Naive thymus-derived CD4-positive, alpha-beta T cell (primary cell): ENCODE data around the gene GLUD1. TPM values are rescaled to one million over a fixed set of nuclear protein-coding genes. Genes with fewer than 3 reads are reported as not detected.
A peak's percentile ranks its signal among the peaks of the same experiment; 100 is the strongest.

ENCODE experiments used
- ATAC-seq: fragments of 150-1000 bp; cut with Tn5 transposase; 2 replicates; pipeline ENCODE4 v1.10.0; 2021; ENCODE audit warnings: mild to moderate bottlenecking, moderate library complexity
- CTCF ChIA-PET: fragments of 350-600 bp; sonication (Branson Sonifier 250); formaldehyde crosslinking; loops from one replicate; lab custom pipeline; 2021; ENCODE audit warnings: antibody characterized with exemption; lab: Charles Lee
- POLR2A ChIA-PET: fragments of 350-600 bp; sonication (Branson Sonifier 250); formaldehyde crosslinking; loops from one replicate; lab custom pipeline; 2021; ENCODE audit warnings: antibody characterized with exemption, inconsistent platforms; lab: Charles Lee
- DNase-seq, 9 donors: peaks; one replicate each; pipeline versions ENCODE4 v3.0.0 to v3.0.0-alpha.2; 2020 to 2022; ENCODE audit warnings: mixed read lengths in 1 of 9
- H3K27ac ChIP-seq: one replicate; pipeline ENCODE4 v1.7.0; 2013; ENCODE audit warnings: mild to moderate bottlenecking, low read depth, low read length, moderate library complexity
- H3K27me3 ChIP-seq, 2 donors: one replicate each; pipeline ENCODE4 v1.7.0; 2013; ENCODE audit warnings: low read length in 2 of 2, mild to moderate bottlenecking in 2 of 2, moderate library complexity in 2 of 2; ENCODE audit not compliant: control insufficient read depth in 2 of 2, insufficient read depth in 2 of 2
- H3K36me3 ChIP-seq, 3 experiments: 1 replicate in 2 of 3; 2 replicates in 1 of 3; pipeline ENCODE4 v1.7.0; 2013; ENCODE audit warnings: low read length in 3 of 3, mild to moderate bottlenecking in 3 of 3, moderate library complexity in 1 of 3; ENCODE audit not compliant: insufficient read depth in 3 of 3, control insufficient read depth in 2 of 3
- H3K4me1 ChIP-seq, 2 donors: one replicate each; pipeline ENCODE4 v1.7.0; 2013; ENCODE audit warnings: low read length in 2 of 2, mild to moderate bottlenecking in 2 of 2, moderate library complexity in 1 of 2; ENCODE audit not compliant: control insufficient read depth in 2 of 2, insufficient read depth in 2 of 2
- H3K4me3 ChIP-seq: 2 replicates; pipeline ENCODE4 v1.7.0; 2013; ENCODE audit warnings: mild to moderate bottlenecking, low read length
- H3K9me3 ChIP-seq, 3 experiments: 1 replicate in 2 of 3; 2 replicates in 1 of 3; pipeline ENCODE4 v1.7.0; 2013; ENCODE audit warnings: low read length in 3 of 3; ENCODE audit not compliant: control insufficient read depth in 2 of 3
- H3K27ac Mint-ChIP-seq, 9 donors: one replicate each; pipeline ENCODE4 v1.8.0; 2020 to 2022; ENCODE audit warnings: mixed read lengths in 9 of 9, mild to moderate bottlenecking in 8 of 9, moderate library complexity in 5 of 9, inconsistent platforms in 2 of 9
- H3K27me3 Mint-ChIP-seq, 5 donors: one replicate each; pipeline ENCODE4 v1.8.0; 2021 to 2022; ENCODE audit warnings: mixed read lengths in 5 of 5, mild to moderate bottlenecking in 1 of 5
- H3K36me3 Mint-ChIP-seq, 5 donors: one replicate each; pipeline ENCODE4 v1.8.0; 2020 to 2022; ENCODE audit warnings: mixed read lengths in 5 of 5, mild to moderate bottlenecking in 3 of 5, inconsistent platforms in 1 of 5
- H3K4me1 Mint-ChIP-seq, 7 donors: one replicate each; pipeline ENCODE4 v1.8.0; 2020 to 2022; ENCODE audit warnings: mixed read lengths in 7 of 7, mild to moderate bottlenecking in 3 of 7, inconsistent platforms in 1 of 7
- H3K4me3 Mint-ChIP-seq, 10 donors: one replicate each; pipeline ENCODE4 v1.8.0; 2020 to 2022; ENCODE audit warnings: mild to moderate bottlenecking in 10 of 10, mixed read lengths in 10 of 10, moderate library complexity in 6 of 10, inconsistent platforms in 2 of 10
- H3K9me3 Mint-ChIP-seq, 11 donors: one replicate each; pipeline ENCODE4 v1.8.0; 2020 to 2022; ENCODE audit warnings: mixed read lengths in 11 of 11, mild to moderate bottlenecking in 4 of 11, inconsistent platforms in 1 of 11, moderate library complexity in 1 of 11
- intact Hi-C, 2 donors: fragments of 100-400 bp; cut with micrococcal nuclease; formaldehyde crosslinking; loops; one replicate each; pipeline ENCODE4 v1.15.1; 2023
- polyA plus RNA-seq, 2 donors: library from polyadenylated mRNA; unstranded; fragments of 300-500 nt; fragmentation: Illumina TruSeq; gene quantifications; one replicate each; pipeline ENCODE4 v1.2.3, GENCODE V29; 2021
- total RNA-seq, 6 experiments: library from RNA in 5 of 6; stranded (reverse) in 5 of 6; gene quantifications; 1 replicate in 5 of 6; 2 replicates in 1 of 6; pipeline ENCODE4 v1.2.3 and lab custom pipeline; 2021 to 2026

Gene GLUD1
- total and polyA plus RNA-seq, 7 experiments from 2014 or later = 70.2 to 116 (median 94.3) TPM

DNA sequence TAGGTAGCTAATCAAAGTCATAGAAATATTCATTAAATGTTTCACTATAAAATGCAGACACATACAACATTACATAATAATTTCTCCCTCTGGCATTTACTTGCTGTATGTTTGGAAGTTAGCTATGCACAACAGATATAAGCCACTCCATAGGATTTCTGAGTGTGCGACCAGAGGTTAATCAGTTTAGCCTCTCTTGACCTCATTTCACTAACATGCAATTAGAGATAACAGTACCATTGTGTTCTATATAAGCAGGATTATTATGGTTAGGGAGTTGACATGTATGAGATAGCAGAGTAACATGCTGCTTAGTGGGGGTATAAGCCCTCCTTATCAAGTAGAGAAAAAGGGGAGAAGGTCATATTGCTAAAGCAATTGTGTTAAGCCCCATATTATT is 26.4 kb downstream of the GLUD1 start:
- POLR2A ChIA-PET = no interaction called here
- H3K4me1 ChIP-seq = no peaks in the 10 kb centered on the region
- H3K27me3 ChIP-seq = no peaks in the 10 kb centered on the region
- Mint-ChIP-seq H3K36me3 (peaks cover 21 to 64% (median 44%) of the 10 kb centered on the region in 5 donors), H3K9me3 (no peaks in the 10 kb centered on the region), H3K4me1 (peaks cover 0 to 6% (median 0%) of the 10 kb centered on the region in 7 donors), H3K4me3 (no peak overlapping the region), H3K27me3 (no peaks in the 10 kb centered on the region), H3K27ac (peak overlapping the region in 1 of 9 donors; percentile 21)
- H3K9me3 ChIP-seq = no peaks in the 10 kb centered on the region
- H3K27ac ChIP-seq = no peak overlapping the region
- CTCF ChIA-PET = no interaction called here
- DNase-seq (no peak), ATAC-seq (no peak)
- intact Hi-C loops = no loop called here
- peaks cover 15 to 69% (median 18%) of the 10 kb centered on the region in 3 experiments for H3K36me3 ChIP-seq
- H3K4me3 ChIP-seq = no peak overlapping the region

GRCh38 chr10:87066865-87067264 is 27.8 kb downstream of the GLUD1 start:
- Mint-ChIP-seq H3K27me3 (no peaks in the 10 kb centered on the region), H3K36me3 (peaks cover 20 to 58% (median 36%) of the 10 kb centered on the region in 5 donors), H3K27ac (peak overlapping the region in 4 of 9 donors; percentile 25 to 72 (median 50)), H3K4me1 (peaks cover 0 to 5% (median 0%) of the 10 kb centered on the region in 7 donors), H3K4me3 (no peak overlapping the region), H3K9me3 (no peaks in the 10 kb centered on the region)
- Histone ChIP-seq H3K4me3 (no peak overlapping the region), H3K27me3 (no peaks in the 10 kb centered on the region), H3K27ac (no peak overlapping the region), H3K36me3 (peaks cover 18 to 59% (median 18%) of the 10 kb centered on the region in 3 experiments), H3K4me1 (no peaks in the 10 kb centered on the region), H3K9me3 (no peaks in the 10 kb centered on the region)
- DNase-seq (no peak), ATAC-seq (no peak)
- ChIA-PET CTCF (interaction anchor here (0.7 kb wide), 1 partner anchor 9 kb away, joined by 3 read pairs; no protein-coding TSS in a partner anchor), POLR2A (no interaction called here)
- intact Hi-C loops = no loop called here

DNA sequence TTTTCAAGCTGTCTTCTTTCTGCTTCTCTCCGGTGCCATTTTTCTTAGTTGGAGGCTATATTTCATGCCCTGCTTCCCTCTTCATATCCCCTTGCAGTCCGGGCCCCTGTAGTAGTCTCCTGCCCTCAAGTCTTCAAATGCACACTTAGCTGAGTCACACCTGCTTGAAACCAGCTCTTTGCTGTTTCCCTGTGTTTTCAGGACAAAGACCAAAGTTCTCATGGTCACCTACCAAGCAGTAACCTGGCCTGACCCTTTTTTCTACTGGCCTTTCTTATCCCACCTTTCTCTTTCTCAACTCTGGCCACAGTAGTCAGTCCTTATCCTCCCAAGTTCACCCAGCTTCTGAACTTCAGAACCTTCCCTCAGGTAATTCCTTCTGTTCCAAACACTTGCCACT is 28.5 kb downstream of the GLUD1 start:
- H3K9me3 Mint-ChIP-seq = no peaks in the 10 kb centered on the region
- ChIA-PET POLR2A (interaction anchor here (0.6 kb wide), 1 partner anchor 19 kb away, joined by 5 read pairs; no protein-coding TSS in a partner anchor), CTCF (no interaction called here)
- peaks cover 14 to 51% (median 31%) of the 10 kb centered on the region in 5 donors for H3K36me3 Mint-ChIP-seq
- intact Hi-C loops = no loop called here
- Histone ChIP-seq H3K36me3 (peaks cover 18 to 61% (median 18%) of the 10 kb centered on the region in 3 experiments), H3K4me1 (no peaks in the 10 kb centered on the region), H3K4me3 (no peak overlapping the region), H3K27me3 (no peaks in the 10 kb centered on the region), H3K27ac (no peak overlapping the region), H3K9me3 (no peaks in the 10 kb centered on the region)
- no peak for ATAC-seq
- H3K27me3 Mint-ChIP-seq = no peaks in the 10 kb centered on the region
- DNase-seq = no peak
- H3K4me3 Mint-ChIP-seq = no peak overlapping the region
- H3K27ac Mint-ChIP-seq = peak overlapping the region in 5 of 9 donors; percentile 9 to 38 (median 19)
- H3K4me1 Mint-ChIP-seq = peaks cover 0 to 4% (median 0%) of the 10 kb centered on the region in 7 donors

- intact Hi-C loops = loop anchor here in 1 of 2 donors (5.0 kb wide), 1 partner anchor 127 kb away; no protein-coding TSS in a partner anchor
- ChIA-PET CTCF (interaction anchor here (1.1 kb wide), 1 partner anchor 125 kb away, joined by 4 read pairs; no protein-coding TSS in a partner anchor), POLR2A (no interaction called here)
- Mint-ChIP-seq H3K4me3 (no peak overlapping the region), H3K4me1 (peaks cover 0 to 4% (median 0%) of the 10 kb centered on the region in 7 donors), H3K27me3 (no peaks in the 10 kb centered on the region), H3K9me3 (no peaks in the 10 kb centered on the region), H3K27ac (no peak overlapping the region), H3K36me3 (peaks cover 14 to 61% (median 40%) of the 10 kb centered on the region in 5 donors)
- no peak for ATAC-seq
- Histone ChIP-seq H3K27me3 (no peaks in the 10 kb centered on the region), H3K9me3 (no peaks in the 10 kb centered on the region), H3K4me3 (no peak overlapping the region), H3K27ac (no peak overlapping the region), H3K4me1 (no peaks in the 10 kb centered on the region), H3K36me3 (peaks cover 27 to 68% (median 27%) of the 10 kb centered on the region in 3 experiments)
- DNase-seq = no peak
Measured at GRCh38 chr10:87064651-87065050, 30.0 kb downstream of the GLUD1 start.

DNA sequence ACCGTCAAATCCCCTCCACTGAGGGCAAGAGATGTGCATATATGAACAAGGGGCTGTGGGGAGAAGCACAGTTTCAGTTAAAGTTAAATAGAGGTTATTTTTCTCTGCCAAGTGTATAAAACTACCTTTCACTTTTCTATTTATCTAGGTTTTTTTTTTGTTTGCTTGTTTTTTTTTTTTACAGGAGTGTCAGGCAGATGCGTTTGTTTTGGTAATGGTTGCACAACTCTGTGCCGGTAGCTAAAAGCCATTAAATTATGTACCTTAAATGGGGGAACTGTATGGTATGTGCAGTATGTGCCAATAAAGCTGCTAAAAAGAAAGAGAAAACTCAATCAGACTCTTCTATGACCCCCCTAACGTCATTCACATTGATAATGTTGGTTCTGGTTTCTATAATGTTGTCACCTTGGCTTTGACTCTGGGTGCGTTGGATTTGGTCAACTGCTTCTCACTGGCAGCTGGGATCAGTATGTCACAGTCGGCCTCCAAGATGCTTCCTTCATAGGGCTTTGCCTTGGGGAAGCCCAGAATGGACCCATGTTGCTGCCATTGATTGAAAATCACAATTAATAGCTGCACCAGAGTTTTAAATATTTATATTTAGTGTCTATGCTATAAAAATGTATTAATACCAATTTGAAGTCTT is 34.2 kb downstream of the GLUD1 start:
- H3K4me1 ChIP-seq = no peaks in the 10 kb centered on the region
- ATAC-seq (no peak), DNase-seq (no peak)
- H3K27ac ChIP-seq = no peak overlapping the region
- H3K4me3 Mint-ChIP-seq = no peak overlapping the region
- H3K9me3 ChIP-seq = no peaks in the 10 kb centered on the region
- no peaks in the 10 kb centered on the region for H3K27me3 Mint-ChIP-seq
- no peaks in the 10 kb centered on the region for H3K9me3 Mint-ChIP-seq
- H3K27ac Mint-ChIP-seq = peak overlapping the region in 3 of 9 donors; percentile 55 to 65 (median 57)
- CTCF ChIA-PET = no interaction called here
- intact Hi-C loops = loop anchor here in 1 of 2 donors (5.0 kb wide), 1 partner anchor 123 kb away; no protein-coding TSS in a partner anchor
- H3K36me3 Mint-ChIP-seq = peaks cover 3 to 41% (median 25%) of the 10 kb centered on the region in 5 donors
- H3K27me3 ChIP-seq = no peaks in the 10 kb centered on the region
- POLR2A ChIA-PET = no interaction called here
- H3K4me1 Mint-ChIP-seq = no peaks in the 10 kb centered on the region
- H3K36me3 ChIP-seq = peaks cover 22 to 65% (median 25%) of the 10 kb centered on the region in 3 experiments
- H3K4me3 ChIP-seq = no peak overlapping the region

GRCh38 chr10:87059401-87059800 is 35.2 kb downstream of the GLUD1 start:
- Mint-ChIP-seq H3K27ac (no peak overlapping the region), H3K4me1 (no peaks in the 10 kb centered on the region), H3K9me3 (no peaks in the 10 kb centered on the region), H3K36me3 (peaks cover 3 to 41% (median 25%) of the 10 kb centered on the region in 5 donors), H3K4me3 (no peak overlapping the region), H3K27me3 (no peaks in the 10 kb centered on the region)
- Histone ChIP-seq H3K36me3 (peaks cover 22 to 73% (median 25%) of the 10 kb centered on the region in 3 experiments), H3K9me3 (no peaks in the 10 kb centered on the region), H3K27ac (no peak overlapping the region), H3K27me3 (no peaks in the 10 kb centered on the region), H3K4me1 (no peaks in the 10 kb centered on the region), H3K4me3 (no peak overlapping the region)
- ChIA-PET CTCF (no interaction called here), POLR2A (no interaction called here)
- intact Hi-C loops = no loop called here
- no peak for ATAC-seq
- DNase-seq = no peak
